ENCODE data around the gene PCGF6.

PCGF6 gene

DNA sequence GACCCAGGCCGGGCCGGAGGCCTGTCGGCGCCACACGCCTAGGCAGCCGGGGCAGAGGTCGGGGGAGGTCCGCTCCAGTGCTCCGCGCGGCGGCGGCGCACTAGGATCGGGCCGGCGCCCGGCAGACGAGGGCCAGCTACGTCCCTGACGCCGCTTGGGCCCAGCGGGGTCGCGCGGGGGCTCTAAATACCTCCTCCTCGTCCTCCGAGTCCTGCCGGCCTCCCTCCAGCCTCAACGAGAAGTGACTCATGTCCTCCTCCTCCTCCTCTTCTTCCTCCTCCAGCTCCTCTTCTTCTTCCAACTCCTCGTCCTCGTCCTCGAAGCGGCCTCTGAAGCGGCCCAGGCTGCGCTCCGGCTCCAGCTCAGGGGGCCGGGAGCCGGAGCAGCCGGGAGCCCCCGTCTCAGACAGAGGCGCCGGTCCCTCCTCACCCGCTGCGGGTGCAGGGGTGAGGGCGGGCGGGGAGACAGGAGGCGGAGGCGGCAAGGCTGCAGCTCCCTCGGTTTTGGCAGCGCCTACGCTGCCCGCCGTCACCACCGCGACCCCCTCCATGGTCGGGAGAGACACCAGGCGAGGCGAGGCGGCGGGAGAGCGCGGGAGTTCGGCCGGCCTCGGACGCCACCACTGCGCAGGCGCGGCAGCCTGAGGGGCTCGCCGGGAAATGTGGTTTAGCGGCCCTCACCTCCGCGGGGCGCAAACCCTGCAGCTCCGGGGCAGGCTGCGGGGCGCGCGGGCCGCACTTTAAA, at the start of gene PCGF6:
Gene PCGF6, minus strand, starts transcription at position 624 of the 744 bp plus-strand sequence. Its CDS starts 74 bp downstream, at position 550.
- peak within 1 kb of the TSS; percentile 91 for H3K27ac ChIP-seq
- no peak for TF ChIP-seq CTCF (conservative IDR thresholded peaks at IDR 0.05)
- peak; percentile 96 for TF ChIP-seq ZFX (IDR thresholded peaks at IDR 0.05)

DNA sequence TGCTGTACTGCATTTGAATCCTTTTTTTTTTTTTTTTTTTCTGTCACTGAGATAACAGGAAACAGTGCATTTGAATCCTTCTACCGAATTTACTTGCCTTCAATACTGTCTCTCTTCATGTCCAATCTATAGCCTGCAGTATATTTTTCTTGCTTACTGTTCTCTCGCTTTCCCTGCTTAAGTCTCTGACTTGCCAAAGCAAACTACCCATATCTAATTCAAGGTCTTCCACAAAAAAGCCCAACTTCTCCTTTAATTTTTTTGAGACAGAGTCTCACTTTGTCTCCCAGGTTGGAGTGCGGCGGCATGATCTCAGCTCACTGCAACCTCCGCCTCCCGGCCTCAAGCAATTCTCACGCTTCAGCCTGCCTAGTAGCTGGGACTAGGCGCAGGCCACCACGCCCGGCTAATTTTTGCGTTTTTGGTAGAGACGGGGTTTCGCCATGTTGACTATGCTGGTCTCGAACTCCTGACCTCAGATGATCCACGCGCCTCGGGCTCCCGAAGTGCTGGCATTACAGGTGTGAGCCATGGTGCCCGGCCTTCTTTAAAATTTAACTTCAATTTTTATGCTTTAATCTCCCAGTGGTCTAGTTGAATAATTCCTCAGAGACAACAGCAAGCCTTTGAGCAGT, 46.4 kb upstream of the PCGF6 start:
- no peak for TF ChIP-seq CTCF (conservative IDR thresholded peaks at IDR 0.05)
- no peak for TF ChIP-seq ZFX (IDR thresholded peaks at IDR 0.05)
- peak overlapping the region; percentile 94 for H3K27ac ChIP-seq

DNA sequence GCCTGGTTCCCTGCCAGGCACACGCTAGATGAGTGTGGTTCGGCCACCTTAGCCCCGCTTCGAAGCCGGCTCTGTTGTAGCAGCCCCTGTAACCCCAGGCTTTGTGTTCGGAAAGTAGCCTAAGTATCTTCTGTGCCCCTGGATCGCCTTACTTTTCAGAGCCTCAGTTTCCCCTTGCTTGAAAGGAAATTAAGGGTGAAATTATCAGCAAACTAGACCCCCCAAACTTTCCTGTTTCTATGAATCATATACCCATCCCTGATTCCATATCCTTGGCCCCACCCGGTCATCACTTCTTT, 45.8 kb upstream of the PCGF6 start:
- H3K27ac ChIP-seq: peak overlapping the region; percentile 94
- TF ChIP-seq ZFX (IDR thresholded peaks at IDR 0.05): no peak
- no peak for TF ChIP-seq CTCF (conservative IDR thresholded peaks at IDR 0.05)

- 0 out of 2 replicates have a peak, but pooled peaks have one; percentile 17 for TF ChIP-seq ZFX (IDR thresholded peaks at IDR 0.05)
- TF ChIP-seq CTCF (conservative IDR thresholded peaks at IDR 0.05): no peak; the same call in 1 of the 2 replicates
- peak within 1 kb of the TSS; percentile 94 for H3K27ac ChIP-seq
Measured at GRCh38 chr10:103396067-103396788, 45.3 kb upstream of the PCGF6 start, which contains the start of the genes ATP5MK and PDCD11. TSS of gene ATP5MK (minus strand) at chr10:103396475. CDS start at chr10:103392457, 4,018 bp downstream. TSS of gene PDCD11 (plus strand) at chr10:103396626. CDS start at chr10:103398427, 1,801 bp downstream.

GRCh38 chr10:103395754-103396066, 44.8 kb upstream of the PCGF6 start:
- H3K27ac ChIP-seq: peak overlapping the region; percentile 94
- TF ChIP-seq CTCF (conservative IDR thresholded peaks at IDR 0.05): no peak
- peak; percentile 60; the same call in 1 of the 2 replicates for TF ChIP-seq ZFX (IDR thresholded peaks at IDR 0.05)

GRCh38 chr10:103394180-103394579, 43.2 kb upstream of the PCGF6 start:
- no peak for TF ChIP-seq CTCF (conservative IDR thresholded peaks at IDR 0.05)
- TF ChIP-seq ZFX (IDR thresholded peaks at IDR 0.05): no peak

DNA sequence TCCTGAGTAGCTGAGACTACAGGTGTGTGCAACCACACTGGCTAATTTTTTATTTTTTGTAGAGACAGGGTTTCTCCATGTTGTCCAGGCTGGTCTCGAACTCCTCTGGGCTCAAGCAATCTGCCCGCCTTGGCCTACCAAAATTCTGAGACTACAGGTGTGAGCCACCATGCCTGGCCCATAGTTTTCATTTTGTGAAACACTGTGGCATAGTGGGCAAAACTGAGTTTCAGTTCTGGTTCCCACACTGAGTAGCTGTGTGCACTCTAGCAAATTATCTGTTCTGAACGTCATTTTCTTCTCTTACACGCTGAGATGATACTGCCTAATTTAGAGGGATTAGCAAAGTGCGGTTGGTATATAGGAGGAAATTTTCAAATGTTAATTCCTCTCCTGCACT, 31.8 kb upstream of the PCGF6 start:
- no peak for TF ChIP-seq ZFX (IDR thresholded peaks at IDR 0.05)
- TF ChIP-seq CTCF (conservative IDR thresholded peaks at IDR 0.05): no peak
- H3K27ac ChIP-seq: no peak overlapping the region

More at GRCh38 chr10:103394180-103394579, 43.2 kb upstream of the PCGF6 start:
- H3K27ac ChIP-seq: no peak overlapping the region

All from C4-2B (cell line).